Osteoblast (primary cell): ENCODE results near the gene BRD7. TPM values are rescaled to one million over a fixed set of nuclear protein-coding genes. Genes with fewer than 3 reads are reported as not detected.

ENCODE experiments used
- DNase-seq: peaks from one replicate; pipeline ENCODE4 v3.0.0; 2011; ENCODE audit warnings: low spot score, mixed read lengths; ENCODE audit not compliant: insufficient read length; ENCODE audit errors: missing footprints
- H2AFZ ChIP-seq: 2 replicates; pipeline ENCODE4 v1.6.0; 2011; ENCODE audit warnings: mild to moderate bottlenecking, low read length
- H3K27ac ChIP-seq: 2 replicates; pipeline ENCODE4 v1.5.1; 2011; ENCODE audit warnings: mild to moderate bottlenecking, low read depth, low read length, moderate library complexity
- H3K27me3 ChIP-seq: 2 replicates; pipeline ENCODE4 v1.6.0; 2012; ENCODE audit warnings: mild to moderate bottlenecking, control low read depth, inconsistent platforms, low read length, moderate library complexity; ENCODE audit not compliant: insufficient read depth
- H3K36me3 ChIP-seq: 2 replicates; pipeline ENCODE4 v1.5.1; 2011; ENCODE audit warnings: mild to moderate bottlenecking, low read length, control low read depth, moderate library complexity; ENCODE audit not compliant: insufficient read depth
- H3K4me1 ChIP-seq: 2 replicates; pipeline ENCODE4 v1.5.1; 2011; ENCODE audit warnings: mild to moderate bottlenecking, low read length, control low read depth, moderate library complexity; ENCODE audit not compliant: insufficient read depth
- H3K4me2 ChIP-seq: 2 replicates; pipeline ENCODE4 v1.6.0; 2011; ENCODE audit warnings: mild to moderate bottlenecking, low read length; ENCODE audit not compliant: insufficient read depth
- H3K4me3 ChIP-seq: fragments of 200-600 bp; sonication (generic); 3 replicates; pipeline ENCODE4 v1.5.1; 2012; ENCODE audit warnings: mild to moderate bottlenecking, low read length, inconsistent platforms; ENCODE audit not compliant: insufficient read depth
- H3K79me2 ChIP-seq: 2 replicates; pipeline ENCODE4 v1.6.0; 2012; ENCODE audit warnings: mild to moderate bottlenecking, low read length, control low read depth, inconsistent platforms; ENCODE audit not compliant: insufficient read depth
- H3K9me3 ChIP-seq: 2 replicates; pipeline ENCODE4 v1.5.1; 2011; ENCODE audit warnings: low read depth, low read length, control low read depth
- H4K20me1 ChIP-seq: 2 replicates; pipeline ENCODE4 v1.6.0; 2012; ENCODE audit warnings: mild to moderate bottlenecking, low read length, control low read depth; ENCODE audit not compliant: insufficient read depth
- CTCF ChIP-seq: IDR thresholded peaks from 2 replicates; pipeline ENCODE4 v1.5.1; 2011; ENCODE audit warnings: mild to moderate bottlenecking, low read depth, low read length, moderate library complexity; ENCODE audit errors: extremely low read depth
- total RNA-seq: library from RNA; depleted of rRNA; stranded (reverse); fragments of >200 nt; gene quantifications from 2 replicates; pipeline ENCODE4 v1.2.3, GENCODE V29; 2012

Gene BRD7
- total RNA-seq, 1 donor, result 22.8 TPM

GRCh38 chr16:50303041-50303604 is 65.7 kb downstream of the BRD7 start:
- peak; percentile 95 for DNase-seq
- no peak for TF ChIP-seq CTCF
- Histone ChIP-seq H2AFZ (no peak overlapping the region), H4K20me1 (no peaks in the 10 kb centered on the region), H3K9me3 (no peaks in the 10 kb centered on the region), H3K36me3 (peaks cover 24% of the 10 kb centered on the region), H3K4me2 (peak overlapping the region; percentile 51), H3K4me1 (peaks cover 45% of the 10 kb centered on the region), H3K79me2 (no peaks in the 10 kb centered on the region), H3K4me3 (no peak overlapping the region), H3K27me3 (no peaks in the 10 kb centered on the region), H3K27ac (peak overlapping the region; percentile 96)

GRCh38 chr16:50302472-50303005 is 66.2 kb downstream of the BRD7 start:
- TF ChIP-seq CTCF, result no peak
- Histone ChIP-seq H4K20me1 (no peaks in the 10 kb centered on the region), H3K4me2 (peak overlapping the region; percentile 51), H3K4me3 (no peak overlapping the region), H2AFZ (no peak overlapping the region), H3K27ac (peak overlapping the region; percentile 96), H3K27me3 (no peaks in the 10 kb centered on the region), H3K4me1 (peaks cover 44% of the 10 kb centered on the region), H3K36me3 (peaks cover 24% of the 10 kb centered on the region), H3K79me2 (no peaks in the 10 kb centered on the region), H3K9me3 (no peaks in the 10 kb centered on the region)
- peak; percentile 73 for DNase-seq

- no peak overlapping the region for H3K4me2 ChIP-seq
- DNase-seq, result peak; percentile 99
- H2AFZ ChIP-seq, result peak overlapping the region; percentile 18
- H4K20me1 ChIP-seq, result no peaks in the 10 kb centered on the region
- H3K27ac ChIP-seq, result peak overlapping the region; percentile 96
- H3K4me1 ChIP-seq, result peaks cover 39% of the 10 kb centered on the region
- H3K79me2 ChIP-seq, result no peaks in the 10 kb centered on the region
- H3K4me3 ChIP-seq, result no peak overlapping the region
- TF ChIP-seq CTCF, result no peak
- H3K27me3 ChIP-seq, result no peaks in the 10 kb centered on the region
- no peaks in the 10 kb centered on the region for H3K9me3 ChIP-seq
- peaks cover 26% of the 10 kb centered on the region for H3K36me3 ChIP-seq
Observed at GRCh38 chr16:50301626-50302471, 66.9 kb downstream of the BRD7 start.
